ENCODE results near the gene ASB6.
"Not testable (repeated sequence)": the region's sequence is repeated elsewhere in the genome, so short reads cannot be mapped to it uniquely, and the experiment has no call there.

The ASB6 gene

DNA sequence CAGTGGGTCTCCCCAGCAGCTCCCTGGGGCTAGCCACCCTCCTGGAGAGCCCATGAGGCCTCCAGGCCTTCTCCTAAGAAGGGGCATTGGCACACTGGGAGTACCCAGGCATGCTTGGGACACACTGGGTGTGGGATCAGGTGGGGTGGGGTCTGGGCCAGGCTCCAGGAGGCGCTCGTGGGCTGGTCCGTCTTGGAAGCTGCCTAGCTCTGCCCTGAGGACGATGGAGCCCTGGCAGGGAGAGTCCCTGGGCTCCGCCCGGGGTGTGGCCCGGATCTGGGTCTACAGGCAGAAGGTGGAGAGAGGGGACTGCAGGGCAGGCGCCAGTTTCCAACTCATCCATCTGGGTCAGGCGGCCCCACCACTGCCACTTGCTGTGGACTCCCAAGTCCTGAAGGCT lies 25.9 kb upstream of the ASB6 start:
- in situ Hi-C loops (cut with MboI; ENCODE audit: low sequenced_read_pairs): no loop called here

GRCh38 chr9:129667378-129667777 lies 25.4 kb upstream of the ASB6 start:
- in situ Hi-C loops (cut with MboI; ENCODE audit: low sequenced_read_pairs): no loop called here

- in situ Hi-C loops (cut with MboI; ENCODE audit: low sequenced_read_pairs): no loop called here
Measured at GRCh38 chr9:129666575-129666974, 24.6 kb upstream of the ASB6 start.

GRCh38 chr9:129665814-129666520 lies 24.0 kb upstream of the ASB6 start:
- in situ Hi-C loops (cut with MboI; ENCODE audit: low sequenced_read_pairs): no loop called here

- in situ Hi-C loops (cut with MboI; ENCODE audit: low sequenced_read_pairs): no loop called here
Measured at GRCh38 chr9:129665389-129665775, 23.4 kb upstream of the ASB6 start, which contains the start of gene PRRX2. Gene PRRX2, plus strand, starts transcription at chr9:129665647. Its CDS starts 221 bp downstream, at chr9:129665868.

DNA sequence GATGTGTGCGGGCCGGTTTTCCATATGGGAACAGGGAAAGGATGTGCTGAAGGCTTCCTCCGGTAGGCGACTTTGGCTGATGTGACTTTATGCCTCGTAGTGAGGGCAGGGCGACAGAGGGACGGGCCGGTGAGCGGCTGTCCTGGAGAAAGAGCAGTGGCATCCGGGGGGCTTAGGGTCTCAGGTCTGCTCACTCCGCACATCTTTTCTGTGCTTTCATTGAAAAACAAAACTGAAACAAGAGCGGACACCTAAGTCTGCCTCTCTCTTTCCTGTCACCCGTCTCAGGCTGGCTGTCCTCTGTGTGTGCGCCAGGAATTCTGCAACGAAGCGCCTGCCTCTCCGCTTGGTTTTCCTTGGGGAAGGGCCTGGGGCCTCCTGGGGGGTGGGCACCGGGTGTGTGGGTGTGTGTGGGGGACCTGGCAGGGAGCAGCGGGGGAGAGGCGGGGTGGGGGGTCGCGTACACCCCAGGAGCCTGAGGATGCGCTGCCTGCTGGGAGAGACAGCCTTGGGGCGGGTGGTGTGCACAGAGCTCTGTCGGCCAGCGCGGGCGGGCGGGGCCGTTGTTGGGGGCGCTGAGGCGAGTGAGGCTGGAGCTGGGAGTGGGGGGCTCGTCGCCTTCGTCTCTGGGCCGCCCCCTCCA lies 22.9 kb upstream of the ASB6 start:
- in situ Hi-C loops (cut with MboI; ENCODE audit: low sequenced_read_pairs): no loop called here

GRCh38 chr9:129662239-129662638 lies 20.3 kb upstream of the ASB6 start:
- in situ Hi-C loops (cut with MboI; ENCODE audit: low sequenced_read_pairs): not testable (repeated sequence)

DNA sequence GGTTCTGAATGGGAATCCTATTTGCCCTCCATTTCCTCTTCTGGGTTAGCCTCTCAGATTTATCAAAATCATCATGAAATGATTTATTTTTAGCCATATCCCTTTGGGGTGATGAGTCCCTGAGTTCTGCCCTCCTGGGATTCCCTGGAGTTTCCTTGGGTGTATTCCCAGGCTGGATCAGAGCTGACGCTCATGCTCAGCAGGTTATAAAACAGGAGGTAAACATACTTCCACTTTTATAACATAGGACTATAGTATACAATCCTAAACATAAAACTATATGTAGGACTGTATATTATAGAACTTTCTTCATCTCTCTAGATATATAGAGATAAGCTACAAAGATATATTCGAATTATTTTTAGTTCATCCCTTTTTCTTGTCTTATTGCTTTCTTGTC lies 19.1 kb upstream of the ASB6 start:
- in situ Hi-C loops (cut with MboI; ENCODE audit: low sequenced_read_pairs): no loop called here

- in situ Hi-C loops (cut with MboI; ENCODE audit: low sequenced_read_pairs): no loop called here
Measured at GRCh38 chr9:129656795-129657390, 14.9 kb upstream of the ASB6 start.

DNA sequence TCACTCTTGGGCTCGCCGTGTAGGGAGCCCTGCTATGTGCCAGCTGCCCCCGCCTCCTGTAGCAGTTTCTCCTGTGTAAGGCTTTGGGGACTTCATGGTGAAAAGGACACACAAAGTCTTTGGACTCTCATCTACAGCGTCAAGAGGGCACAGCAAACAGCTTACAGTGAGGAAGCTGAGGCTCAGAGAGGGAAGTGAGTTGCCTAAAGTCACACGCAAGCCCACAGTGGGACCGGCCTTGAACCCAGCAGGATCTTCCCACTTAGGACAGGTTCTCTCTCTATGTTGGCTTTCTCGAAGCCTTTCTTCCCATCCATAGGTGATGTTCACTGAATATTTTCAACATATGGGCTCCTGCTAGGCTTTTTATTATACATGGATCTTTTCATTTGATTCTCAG lies 13.7 kb upstream of the ASB6 start:
- in situ Hi-C loops (cut with MboI; ENCODE audit: low sequenced_read_pairs): no loop called here

DNA sequence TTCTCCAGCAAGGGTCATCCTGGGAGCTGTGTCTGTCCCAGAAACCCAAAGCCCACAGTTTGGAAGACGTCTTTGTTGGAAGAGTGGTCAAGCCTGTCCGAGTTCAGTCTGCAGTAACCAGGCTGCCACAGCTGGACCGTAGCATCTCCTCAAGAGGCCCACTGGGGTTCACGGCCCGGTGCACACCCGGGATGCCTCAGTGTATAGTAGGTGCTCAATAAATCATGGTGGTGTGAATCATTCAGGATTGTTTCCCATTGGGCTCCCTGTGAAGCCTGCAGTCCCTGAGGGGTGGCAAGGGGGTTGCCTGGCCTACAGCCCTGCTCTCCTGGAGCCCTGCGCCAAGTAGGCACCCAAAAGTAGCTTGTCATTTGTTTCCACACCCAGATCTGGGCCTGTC lies 13.2 kb upstream of the ASB6 start:
- in situ Hi-C loops (cut with MboI; ENCODE audit: low sequenced_read_pairs): no loop called here

GRCh38 chr9:129654554-129655040 lies 12.6 kb upstream of the ASB6 start:
- in situ Hi-C loops (cut with MboI; ENCODE audit: low sequenced_read_pairs): no loop called here

DNA sequence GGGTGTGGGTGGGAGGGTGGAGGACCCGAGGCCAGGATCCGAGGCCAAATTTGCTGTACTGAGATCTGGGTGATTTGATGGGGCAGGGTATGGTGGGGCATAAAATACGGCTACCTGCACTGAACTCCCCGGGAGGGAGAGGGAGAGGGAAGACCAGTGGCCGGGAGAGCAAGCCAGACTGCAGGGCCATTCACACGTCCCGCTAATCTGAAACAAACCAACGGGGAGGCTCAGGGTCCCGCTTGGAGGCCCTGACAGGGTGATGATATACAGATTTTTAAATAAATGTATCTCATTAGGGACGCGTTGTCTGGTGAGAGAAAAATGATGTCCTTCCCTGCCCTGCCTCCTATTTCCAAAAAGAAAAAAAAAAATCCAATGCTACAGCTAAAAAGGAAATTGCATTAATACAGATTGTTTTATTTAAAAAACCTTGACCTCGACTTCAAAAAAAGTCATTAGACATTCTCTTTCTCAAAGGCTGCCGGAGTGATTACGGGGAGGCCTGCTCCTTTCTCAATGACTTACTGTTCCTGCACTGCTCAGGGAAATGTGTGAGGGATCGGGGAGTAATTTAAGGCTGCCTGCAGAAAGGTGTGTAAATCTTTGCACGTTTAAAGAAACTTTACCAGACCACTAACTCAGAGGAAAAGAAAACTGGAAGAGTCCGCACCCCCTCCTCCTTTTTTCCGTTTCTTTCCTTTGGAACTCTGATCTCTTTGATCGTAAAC lies 12.0 kb upstream of the ASB6 start:
- in situ Hi-C loops (cut with MboI; ENCODE audit: low sequenced_read_pairs): no loop called here

DNA sequence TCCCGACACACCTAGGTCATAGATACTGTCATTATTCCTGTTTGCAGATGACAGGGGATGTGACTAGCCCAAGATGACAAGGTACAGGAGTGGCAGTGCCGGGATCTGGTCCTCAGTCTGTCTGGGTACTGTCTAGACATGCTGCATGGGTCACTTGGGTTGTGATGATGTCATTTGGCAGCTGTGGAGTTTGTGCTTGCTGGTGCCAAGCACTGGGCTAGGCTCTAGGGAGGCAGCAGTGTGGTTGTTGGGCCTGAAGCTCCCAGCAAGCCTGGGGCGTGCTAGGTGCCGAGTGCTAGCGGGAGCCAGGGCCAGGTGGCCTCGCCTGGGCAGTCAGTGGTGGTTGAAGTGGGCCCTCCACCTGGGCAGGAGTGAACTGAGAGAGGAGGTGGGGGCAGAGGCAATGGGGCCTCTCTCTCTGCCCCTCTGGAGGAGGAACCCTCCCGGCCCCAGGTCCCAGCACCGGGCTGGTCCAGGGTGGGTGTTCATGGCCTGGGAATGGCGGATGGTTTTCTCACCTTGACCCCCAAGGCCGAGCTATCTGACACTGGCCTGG lies 8.8 kb upstream of the ASB6 start:
- in situ Hi-C loops (cut with MboI; ENCODE audit: low sequenced_read_pairs): no loop called here

- in situ Hi-C loops (cut with MboI; ENCODE audit: low sequenced_read_pairs): no loop called here
Measured at GRCh38 chr9:129649726-129650679, 8.1 kb upstream of the ASB6 start.

DNA sequence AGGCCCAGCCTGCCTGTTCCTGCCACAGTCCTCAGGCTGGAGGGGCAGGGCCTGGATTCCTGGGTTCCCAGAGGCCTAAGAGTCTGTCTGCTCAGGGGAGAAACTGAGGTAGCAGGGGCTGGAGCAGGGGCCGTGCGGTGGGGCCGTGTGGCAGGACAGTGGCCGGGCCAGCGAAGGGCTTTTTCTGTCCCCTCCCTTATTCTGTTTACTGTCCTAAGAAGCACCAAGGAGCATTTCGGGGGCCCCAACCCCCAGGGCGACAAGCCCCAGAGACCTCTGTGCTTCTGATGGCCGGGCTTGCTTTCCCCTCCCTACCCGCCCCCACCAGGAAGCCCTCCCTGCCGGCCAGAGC lies 6.8 kb upstream of the ASB6 start:
- in situ Hi-C loops (cut with MboI; ENCODE audit: low sequenced_read_pairs): no loop called here

- in situ Hi-C loops (cut with MboI; ENCODE audit: low sequenced_read_pairs): no loop called here
Measured at GRCh38 chr9:129648092-129648763, 6.3 kb upstream of the ASB6 start.

- in situ Hi-C loops (cut with MboI; ENCODE audit: low sequenced_read_pairs): no loop called here
Measured at GRCh38 chr9:129647635-129648034, 5.7 kb upstream of the ASB6 start.

DNA sequence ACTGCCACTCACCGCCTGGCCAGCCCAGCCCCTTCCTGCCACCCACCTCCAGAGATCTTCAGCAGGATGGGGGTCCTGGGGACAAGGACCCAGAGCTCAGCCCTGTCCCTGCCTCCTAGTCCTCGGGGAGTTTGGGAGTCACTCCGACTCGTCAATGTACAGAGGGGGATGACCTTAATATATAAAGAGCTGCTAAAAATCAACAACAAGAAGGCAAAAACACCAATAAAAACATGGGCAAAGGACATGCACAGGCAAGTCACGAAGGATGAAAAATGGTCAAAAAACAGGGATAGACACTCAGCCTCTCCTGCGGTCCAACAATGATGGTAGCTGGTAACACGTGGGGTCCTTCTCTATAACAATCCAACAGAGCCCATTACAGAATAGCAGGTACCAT lies 4.7 kb upstream of the ASB6 start:
- in situ Hi-C loops (cut with MboI; ENCODE audit: low sequenced_read_pairs): no loop called here

GRCh38 chr9:129646252-129646651 lies 4.3 kb upstream of the ASB6 start:
- in situ Hi-C loops (cut with MboI; ENCODE audit: low sequenced_read_pairs): no loop called here
